ENCODE measurements around the gene MYO3B. TPM values are rescaled to one million over a fixed set of nuclear protein-coding genes. Genes with fewer than 3 reads are reported as not detected.
A peak's percentile ranks its signal among the peaks of the same experiment; 100 is the strongest.

Gene MYO3B
- total RNA-seq, 1 donor from 2014 or later: 0.17 TPM

GRCh38 chr2:170401187-170401586, 223.2 kb downstream of the MYO3B start:
- intact Hi-C loops (cut with DNase I): no loop called here
- TF ChIP-seq CTCF (IDR thresholded peaks at IDR 0.05): no peak
- DNase-seq: no peak
- H3K27me3 ChIP-seq: peaks cover 31% of the 10 kb centered on the region
- H3K9me3 ChIP-seq: no peaks in the 10 kb centered on the region
- H3K36me3 ChIP-seq: no peaks in the 10 kb centered on the region
- ATAC-seq: no peak
- no peak overlapping the region for H3K27ac ChIP-seq
- H3K4me3 ChIP-seq: no peak overlapping the region
- H3K4me1 ChIP-seq: no peaks in the 10 kb centered on the region

- ATAC-seq (no peak), DNase-seq (no peak)
- H3K27me3 ChIP-seq: peaks cover 34% of the 10 kb centered on the region
- H3K36me3 ChIP-seq: no peaks in the 10 kb centered on the region
- H3K9me3 ChIP-seq: no peaks in the 10 kb centered on the region
- intact Hi-C loops (cut with DNase I): no loop called here
- H3K27ac ChIP-seq: no peak overlapping the region
- H3K4me1 ChIP-seq: peaks cover 11% of the 10 kb centered on the region
- no peak overlapping the region for H3K4me3 ChIP-seq
- TF ChIP-seq CTCF (IDR thresholded peaks at IDR 0.05): no peak
These were observed 226.9 kb downstream of the MYO3B start for GRCh38 chr2:170404846-170405245.

GRCh38 chr2:170405326-170405725, 227.4 kb downstream of the MYO3B start:
- no peaks in the 10 kb centered on the region for H3K9me3 ChIP-seq
- no peak overlapping the region for H3K27ac ChIP-seq
- no peak overlapping the region for H3K4me3 ChIP-seq
- TF ChIP-seq CTCF (IDR thresholded peaks at IDR 0.05): no peak
- peaks cover 11% of the 10 kb centered on the region for H3K4me1 ChIP-seq
- DNase-seq (no peak), ATAC-seq (no peak)
- peaks cover 34% of the 10 kb centered on the region for H3K27me3 ChIP-seq
- H3K36me3 ChIP-seq: no peaks in the 10 kb centered on the region
- intact Hi-C loops (cut with DNase I): no loop called here

- intact Hi-C loops (cut with DNase I): no loop called here
- H3K4me3 ChIP-seq: no peak overlapping the region
- ATAC-seq: no peak
These were observed 230.7 kb downstream of the MYO3B start for GRCh38 chr2:170408461-170409163.

GRCh38 chr2:170409164-170409535, 231.2 kb downstream of the MYO3B start:
- H3K27me3 ChIP-seq: peaks cover 29% of the 10 kb centered on the region
- peak; percentile 83 for TF ChIP-seq CTCF (IDR thresholded peaks at IDR 0.05)
- peaks cover 11% of the 10 kb centered on the region for H3K4me1 ChIP-seq
- peak; percentile 89 for ATAC-seq
- H3K27ac ChIP-seq: no peak overlapping the region
- DNase-seq: no peak
- H3K4me3 ChIP-seq: no peak overlapping the region
- intact Hi-C loops (cut with DNase I): no loop called here
- H3K9me3 ChIP-seq: no peaks in the 10 kb centered on the region
- no peaks in the 10 kb centered on the region for H3K36me3 ChIP-seq

More at GRCh38 chr2:170408461-170409163, 230.7 kb downstream of the MYO3B start:
- Histone ChIP-seq H3K36me3 (no peaks in the 10 kb centered on the region), H3K27ac (no peak overlapping the region), H3K9me3 (no peaks in the 10 kb centered on the region), H3K4me1 (peaks cover 11% of the 10 kb centered on the region), H3K27me3 (peaks cover 31% of the 10 kb centered on the region)
- DNase-seq: no peak
- TF ChIP-seq CTCF (IDR thresholded peaks at IDR 0.05): no peak

GRCh38 chr2:170411660-170412059, 233.7 kb downstream of the MYO3B start:
- no peak overlapping the region for H3K27ac ChIP-seq
- intact Hi-C loops (cut with DNase I): no loop called here
- peaks cover 15% of the 10 kb centered on the region for H3K27me3 ChIP-seq
- DNase-seq: no peak
- H3K36me3 ChIP-seq: no peaks in the 10 kb centered on the region
- TF ChIP-seq CTCF (IDR thresholded peaks at IDR 0.05): no peak
- H3K4me1 ChIP-seq: peaks cover 11% of the 10 kb centered on the region
- no peak overlapping the region for H3K4me3 ChIP-seq
- ATAC-seq: no peak
- H3K9me3 ChIP-seq: no peaks in the 10 kb centered on the region

Data from upper lobe of right lung (tissue), 1 donor.